HG03354 (cell line): ENCODE measurements around the gene PPA2.
A peak's percentile ranks its signal among the peaks of the same experiment; 100 is the strongest.
"Not testable (repeated sequence)": the region's sequence is repeated elsewhere in the genome, so short reads cannot be mapped to it uniquely, and the experiment has no call there.

ENCODE experiments used
- ATAC-seq: cut with Tn5 transposase; IDR thresholded peaks from one replicate; pipeline ENCODE4 v1.9.1; 2021; ENCODE audit warnings: mild to moderate bottlenecking; ENCODE audit not compliant: unreplicated experiment, poor library complexity, severe bottlenecking

Gene PPA2

GRCh38 chr4:105473324-105474098 is at the start of gene PPA2:
TSS of gene PPA2 (minus strand) at chr4:105474062. CDS start at chr4:105474050, 12 bp downstream.
- peak; percentile 87 for ATAC-seq

GRCh38 chr4:105520819-105521790 is 47.2 kb upstream of the PPA2 start:
- peak; percentile 83 for ATAC-seq

GRCh38 chr4:105510245-105510644 is 36.4 kb upstream of the PPA2 start:
- no peak for ATAC-seq

- peak; percentile 53 for ATAC-seq
Observed at GRCh38 chr4:105509714-105510113, 35.9 kb upstream of the PPA2 start.

GRCh38 chr4:105509291-105509690 is 35.4 kb upstream of the PPA2 start:
- peak; percentile 97 for ATAC-seq

- ATAC-seq, result no peak
Observed at GRCh38 chr4:105504744-105505143, 30.9 kb upstream of the PPA2 start.

- ATAC-seq, result no peak
Observed at GRCh38 chr4:105503484-105503883, 29.6 kb upstream of the PPA2 start.

- ATAC-seq, result peak; percentile 50
Observed at GRCh38 chr4:105496899-105497298, 23.0 kb upstream of the PPA2 start.

- ATAC-seq, result no peak
Observed at GRCh38 chr4:105495667-105496066, 21.8 kb upstream of the PPA2 start.

- ATAC-seq, result peak; percentile 68
Observed at GRCh38 chr4:105490523-105490922, 16.7 kb upstream of the PPA2 start.

GRCh38 chr4:105483840-105484239 is 10.0 kb upstream of the PPA2 start:
- no peak for ATAC-seq

GRCh38 chr4:105474099-105474518 is 247 bp upstream of the PPA2 start:
- ATAC-seq, result peak; percentile 9

GRCh38 chr4:105472871-105473323 is 965 bp downstream of the PPA2 start:
- no peak for ATAC-seq

- ATAC-seq, result peak; percentile 43
Observed at GRCh38 chr4:105471566-105472176, 2.2 kb downstream of the PPA2 start.

- no peak for ATAC-seq
Observed at GRCh38 chr4:105470766-105471165, 3.1 kb downstream of the PPA2 start.

- no peak for ATAC-seq
Observed at GRCh38 chr4:105469736-105470135, 4.1 kb downstream of the PPA2 start.

GRCh38 chr4:105466580-105466979 is 7.3 kb downstream of the PPA2 start:
- ATAC-seq, result no peak

- not testable (repeated sequence) for ATAC-seq
Observed at GRCh38 chr4:105464563-105464962, 9.3 kb downstream of the PPA2 start.

GRCh38 chr4:105462576-105462975 is 11.3 kb downstream of the PPA2 start:
- ATAC-seq, result no peak
